Measurements from ENCODE around the gene RND1. TPM values are rescaled to one million over a fixed set of nuclear protein-coding genes. Genes with fewer than 3 reads are reported as not detected.

RND1 gene
- polyA plus RNA-seq, 1 donor from 2014 or later, result 1.3 TPM

GRCh38 chr12:48811437-48812090 lies 54.1 kb downstream of the RND1 start:
- H3K36me3 ChIP-seq (ENCODE audit: insufficient read depth, low read length), result no peaks in the 10 kb centered on the region
- H3K9ac ChIP-seq (ENCODE audit: low read length), result no peak overlapping the region
- no peaks in the 10 kb centered on the region for H3K27me3 ChIP-seq (ENCODE audit: insufficient read depth, low read depth, low read length)
- peaks cover 4% of the 10 kb centered on the region for H3F3A ChIP-seq (ENCODE audit: insufficient read depth, low read length, poor library complexity, severe bottlenecking)
- H3K79me2 ChIP-seq (replicated peaks; ENCODE audit: insufficient read depth, low read length), result peaks cover 10% of the 10 kb centered on the region
- H4K20me1 ChIP-seq (ENCODE audit: insufficient read depth), result no peaks in the 10 kb centered on the region
- H3K27ac ChIP-seq (ENCODE audit: low read length), result no peak overlapping the region
- no peak overlapping the region for H3K4me2 ChIP-seq (ENCODE audit: low read length)
- H3K9me3 ChIP-seq (ENCODE audit: low read length), result no peaks in the 10 kb centered on the region
- no peak overlapping the region for H2AFZ ChIP-seq (ENCODE audit: low read depth, low read length)
- no peak overlapping the region for H3K4me3 ChIP-seq (ENCODE audit: low read length)
- H3K9me2 ChIP-seq (ENCODE audit: insufficient read depth, low read length), result no peaks in the 10 kb centered on the region
- no peak for TF ChIP-seq CTCF (IDR thresholded peaks at IDR 0.05; ENCODE audit: poor library complexity, severe bottlenecking)
- TF ChIP-seq EZH2 (IDR thresholded peaks at IDR 0.05; ENCODE audit: borderline replicate concordance, insufficient read depth, low read length, poor library complexity, severe bottlenecking), result no peak
- TF ChIP-seq TAF1 (IDR thresholded peaks at IDR 0.05; ENCODE audit: low read depth), result no peak
- no peak for TF ChIP-seq POLR2AphosphoS5 (IDR thresholded peaks at IDR 0.05)
- no peak for TF ChIP-seq EP300 (conservative IDR thresholded peaks at IDR 0.05; ENCODE audit: poor library complexity, severe bottlenecking)

GRCh38 chr12:48810903-48811431 lies 54.7 kb downstream of the RND1 start:
- H3K9ac ChIP-seq (ENCODE audit: low read length), result no peak overlapping the region
- no peak overlapping the region for H3K4me2 ChIP-seq (ENCODE audit: low read length)
- no peaks in the 10 kb centered on the region for H4K20me1 ChIP-seq (ENCODE audit: insufficient read depth)
- no peaks in the 10 kb centered on the region for H3K27me3 ChIP-seq (ENCODE audit: insufficient read depth, low read depth, low read length)
- TF ChIP-seq RAD21 (conservative IDR thresholded peaks at IDR 0.05), result no peak
- no peak for TF ChIP-seq POLR2AphosphoS5 (IDR thresholded peaks at IDR 0.05)
- TF ChIP-seq REST (IDR thresholded peaks at IDR 0.05; ENCODE audit: borderline replicate concordance), result no peak
- no peak for TF ChIP-seq SMC3 (conservative IDR thresholded peaks at IDR 0.05; ENCODE audit: poor library complexity)
- no peak for TF ChIP-seq MXI1 (conservative IDR thresholded peaks at IDR 0.05; ENCODE audit: poor library complexity, severe bottlenecking)
- no peak for TF ChIP-seq EZH2 (IDR thresholded peaks at IDR 0.05; ENCODE audit: borderline replicate concordance, insufficient read depth, low read length, poor library complexity, severe bottlenecking)
- no peak for TF ChIP-seq CTCF (IDR thresholded peaks at IDR 0.05; ENCODE audit: poor library complexity, severe bottlenecking)
- TF ChIP-seq EP300 (conservative IDR thresholded peaks at IDR 0.05; ENCODE audit: poor library complexity, severe bottlenecking), result no peak
- no peak for TF ChIP-seq TAF1 (IDR thresholded peaks at IDR 0.05; ENCODE audit: low read depth)
- no peak overlapping the region for H3K27ac ChIP-seq (ENCODE audit: low read length)
- no peaks in the 10 kb centered on the region for H3K9me3 ChIP-seq (ENCODE audit: low read length)
- H3K36me3 ChIP-seq (ENCODE audit: insufficient read depth, low read length), result no peaks in the 10 kb centered on the region
- peaks cover 4% of the 10 kb centered on the region for H3K79me2 ChIP-seq (replicated peaks; ENCODE audit: insufficient read depth, low read length)
- no peaks in the 10 kb centered on the region for H3K9me2 ChIP-seq (ENCODE audit: insufficient read depth, low read length)
- H3K4me3 ChIP-seq (ENCODE audit: low read length), result no peak overlapping the region
- peaks cover 4% of the 10 kb centered on the region for H3F3A ChIP-seq (ENCODE audit: insufficient read depth, low read length, poor library complexity, severe bottlenecking)
- H2AFZ ChIP-seq (ENCODE audit: low read depth, low read length), result no peak overlapping the region
